GM12801 (cell line): ENCODE data around the gene FNDC4.

ENCODE experiments used
- CTCF ChIP-seq: IDR thresholded peaks from one replicate; pipeline ENCODE4 v1.5.1; 2011; ENCODE audit warnings: control low read depth; ENCODE audit not compliant: insufficient read length; ENCODE audit errors: extremely low read depth

FNDC4 gene

GRCh38 chr2:27498975-27499374 lies 4.0 kb upstream of the FNDC4 start:
- no peak for TF ChIP-seq CTCF

- TF ChIP-seq CTCF: no peak
These were observed 2.3 kb upstream of the FNDC4 start for GRCh38 chr2:27497288-27497627.

GRCh38 chr2:27496357-27497287 lies 1.6 kb upstream of the FNDC4 start, which contains the start of gene GCKR:
TSS of gene GCKR (plus strand) at chr2:27496839. CDS start at chr2:27496905, 66 bp downstream.
- no peak for TF ChIP-seq CTCF

- no peak for TF ChIP-seq CTCF
These were observed 898 bp upstream of the FNDC4 start for GRCh38 chr2:27495840-27496356.

GRCh38 chr2:27494284-27494943 lies 586 bp downstream of the FNDC4 start:
- TF ChIP-seq CTCF: no peak

GRCh38 chr2:27493948-27494283 lies 1.1 kb downstream of the FNDC4 start:
- TF ChIP-seq CTCF: no peak

- TF ChIP-seq CTCF: no peak
These were observed 2.4 kb downstream of the FNDC4 start for GRCh38 chr2:27492557-27492956.
